HG02759 (cell line): ENCODE data around the gene GNGT2.

Source experiments
- ATAC-seq: cut with Tn5 transposase; IDR thresholded peaks from one replicate; pipeline ENCODE4 v1.9.1; 2021; ENCODE audit warnings: mild to moderate bottlenecking, moderate library complexity; ENCODE audit not compliant: unreplicated experiment

Gene GNGT2

DNA sequence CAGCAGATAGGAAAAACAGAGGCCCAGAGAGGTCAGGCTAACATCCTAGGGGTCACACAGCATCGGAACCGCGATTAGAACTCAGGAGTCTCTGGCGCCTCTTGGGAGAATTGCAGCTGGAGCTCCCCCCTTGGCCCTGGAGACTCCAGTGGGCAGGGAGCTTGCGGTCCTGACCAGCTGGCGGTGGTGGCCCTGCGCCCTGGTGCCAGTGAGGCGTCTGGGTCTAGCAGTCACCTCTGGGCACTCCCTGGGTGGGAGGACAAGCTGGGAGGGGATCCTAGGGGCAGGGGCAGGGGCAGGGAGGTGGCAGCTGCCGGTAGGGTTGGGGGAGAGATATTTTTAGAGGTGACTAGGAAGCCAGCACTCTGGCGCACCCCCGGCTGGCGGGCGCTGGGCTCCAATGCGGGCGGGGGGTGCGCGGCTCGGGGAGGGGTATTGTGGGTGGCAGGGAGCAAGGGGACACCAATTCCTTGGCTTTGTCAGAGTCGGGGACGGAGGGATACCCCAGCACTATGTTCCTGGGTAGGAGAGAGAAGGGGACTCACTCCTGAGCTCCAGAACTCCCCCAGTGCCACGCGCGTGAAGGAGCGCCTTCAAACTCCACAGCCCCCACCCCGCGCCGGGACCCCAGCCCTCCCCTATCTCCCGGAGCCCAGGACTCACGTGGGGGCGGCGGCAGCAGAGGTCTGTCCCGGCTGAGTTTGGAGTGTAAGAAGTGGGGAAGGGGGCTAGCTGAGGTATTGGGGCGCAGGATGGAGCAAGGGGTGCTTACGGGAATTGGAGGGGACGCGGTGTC lies 19.6 kb upstream of the GNGT2 start:
- ATAC-seq = no peak

DNA sequence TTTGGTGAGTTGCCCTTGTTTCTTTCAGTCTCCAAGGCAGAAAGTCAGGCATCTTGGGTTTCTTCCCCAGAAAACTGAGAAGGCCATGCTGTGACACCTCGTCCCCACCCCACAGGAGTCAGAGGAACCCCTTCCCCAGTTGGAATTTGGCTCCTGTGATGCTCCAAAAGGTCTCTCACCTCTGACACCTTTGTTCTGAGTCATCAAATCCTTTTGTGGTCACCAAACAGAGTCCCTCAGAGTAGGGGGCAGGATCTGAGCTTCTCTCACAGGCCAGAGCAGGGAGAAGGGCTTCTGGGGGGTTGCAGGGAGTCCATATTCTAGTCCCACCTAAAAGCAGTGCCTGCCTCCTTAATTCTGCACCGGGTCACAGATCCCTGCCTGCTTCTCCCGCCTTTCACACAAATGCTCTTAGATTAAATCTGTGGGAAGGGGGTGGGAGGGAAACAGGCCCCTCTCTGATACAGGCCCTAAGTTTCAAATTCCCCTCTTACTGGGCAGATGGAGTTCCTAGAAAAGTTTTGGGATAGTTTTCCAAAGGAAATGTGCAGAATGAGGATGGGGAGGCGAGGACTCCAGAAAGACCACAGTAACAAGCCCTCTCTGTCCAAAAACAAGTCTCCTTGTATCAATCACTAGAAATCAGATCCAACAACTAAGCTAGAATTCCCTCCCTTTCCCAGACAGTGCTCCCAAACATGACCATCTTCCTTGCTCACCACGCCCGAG lies 18.9 kb upstream of the GNGT2 start:
- no peak for ATAC-seq

DNA sequence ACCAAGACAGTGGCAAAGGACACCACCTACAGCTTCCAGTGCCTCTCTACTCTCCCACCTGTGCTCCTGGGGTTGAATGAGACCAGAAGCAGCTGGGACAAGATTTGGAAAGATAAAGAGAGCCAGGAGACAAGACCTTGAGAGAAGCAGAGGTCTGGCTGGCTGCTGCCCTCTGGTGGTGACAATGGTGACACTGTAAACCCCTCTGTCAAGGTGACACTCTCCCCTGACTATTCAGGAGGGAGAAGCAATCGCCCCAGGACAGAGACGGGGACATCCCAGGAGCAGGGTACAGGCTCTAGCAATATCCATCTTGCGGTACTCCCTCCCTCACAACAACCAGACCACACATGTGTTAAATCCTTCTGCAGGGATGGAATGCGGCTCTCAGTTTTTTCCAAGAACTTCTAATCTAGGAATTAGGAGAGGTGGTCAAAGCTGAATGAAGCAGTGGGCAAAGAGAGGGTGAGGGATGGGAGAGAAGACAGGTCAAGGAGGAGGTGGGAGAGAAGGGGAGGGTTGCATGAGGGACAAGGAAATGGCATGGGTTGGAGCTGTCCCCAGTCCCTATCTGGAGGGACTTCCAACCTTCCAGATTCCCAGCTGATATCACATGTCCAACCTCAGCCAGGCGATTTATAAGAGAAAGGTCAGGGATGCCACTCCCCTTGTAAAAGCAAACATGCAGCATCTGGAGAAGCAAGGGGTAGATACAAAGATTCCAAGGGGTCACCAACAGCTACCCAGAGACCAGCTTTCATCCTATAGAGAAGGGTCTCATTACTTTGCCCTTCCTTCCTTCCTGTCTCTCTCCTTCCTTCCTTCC lies 17.3 kb upstream of the GNGT2 start:
- ATAC-seq = no peak

DNA sequence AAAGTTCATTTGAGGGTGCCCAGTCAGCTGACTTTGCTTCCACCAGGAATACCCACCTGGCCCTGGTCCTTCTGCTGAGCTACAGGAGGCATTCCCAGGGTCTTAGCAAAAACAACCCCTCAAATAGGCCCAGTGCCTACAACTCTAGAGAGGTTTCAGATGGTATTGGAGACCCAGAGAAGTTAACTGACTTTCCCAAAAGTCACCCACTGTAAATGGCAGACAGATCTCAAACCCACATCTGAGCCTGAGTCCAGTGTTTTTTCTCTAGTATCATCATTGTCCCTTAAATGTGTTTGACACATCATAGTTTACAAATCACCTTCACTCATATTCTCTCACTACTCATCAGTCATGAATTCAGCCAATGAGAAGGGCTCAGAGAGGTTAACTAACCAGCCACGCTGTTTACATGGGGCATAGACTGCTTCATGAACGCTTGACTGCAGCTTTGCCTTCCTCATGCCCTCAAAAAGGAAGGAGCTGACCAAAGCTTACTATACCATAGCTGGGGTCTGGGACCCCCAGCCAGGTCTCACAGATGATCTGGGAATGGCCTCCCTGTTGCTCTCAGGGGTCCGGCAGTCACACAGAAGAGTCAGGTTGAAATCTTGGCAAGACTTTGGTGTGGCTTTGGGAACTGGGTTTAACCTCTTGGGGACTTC lies 16.5 kb upstream of the GNGT2 start:
- no peak for ATAC-seq

DNA sequence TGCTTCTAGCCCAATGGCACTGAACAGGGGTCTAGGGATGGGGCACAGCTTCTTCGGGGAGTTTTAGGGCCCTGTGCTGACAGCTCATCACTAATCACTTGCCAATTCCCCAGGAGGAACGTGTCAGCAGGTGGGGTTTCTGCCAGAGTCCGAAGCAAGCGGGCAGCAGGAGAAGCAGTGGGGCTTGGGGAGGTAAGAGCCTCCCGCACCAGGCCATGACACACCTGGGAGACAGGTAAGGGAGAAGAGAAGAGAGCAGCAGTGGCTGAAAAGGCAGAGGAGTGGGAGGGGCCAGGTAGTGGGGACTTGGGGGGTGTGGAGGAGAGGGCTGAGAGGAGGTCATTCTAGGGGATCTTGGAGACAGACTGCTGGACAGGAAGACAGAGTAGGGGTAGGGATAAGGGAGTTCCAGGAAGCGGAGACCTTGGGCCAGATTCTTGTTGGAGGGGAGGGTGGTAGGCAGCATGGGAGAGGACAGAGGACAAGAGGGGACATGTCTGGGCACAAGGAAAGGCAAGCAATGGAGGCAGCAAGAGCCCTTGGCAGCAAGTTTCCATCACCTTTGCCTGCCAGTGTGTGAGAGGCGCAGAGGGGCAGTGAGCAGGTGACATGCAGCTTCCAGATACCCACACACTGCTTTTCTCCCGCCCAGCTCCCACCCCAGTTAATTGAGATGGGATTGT lies 15.3 kb upstream of the GNGT2 start:
- no peak for ATAC-seq

DNA sequence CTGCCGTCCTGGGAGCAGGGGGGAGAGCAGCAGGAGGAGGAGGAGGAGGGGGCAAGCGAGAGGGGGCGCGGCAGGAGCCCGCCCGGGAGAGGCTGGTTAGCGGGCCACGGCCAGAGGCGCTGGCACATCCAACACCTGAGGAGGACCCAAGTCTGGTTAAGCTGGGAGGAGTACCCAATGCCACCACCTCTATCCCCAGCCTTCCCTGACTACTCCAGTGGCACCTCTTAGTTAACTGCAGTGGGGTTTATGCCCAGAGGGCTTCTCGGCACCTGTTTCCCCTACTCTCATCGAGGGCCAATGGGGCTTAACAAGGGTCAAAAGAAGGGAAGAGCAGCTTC lies 14.6 kb upstream of the GNGT2 start:
- no peak for ATAC-seq

DNA sequence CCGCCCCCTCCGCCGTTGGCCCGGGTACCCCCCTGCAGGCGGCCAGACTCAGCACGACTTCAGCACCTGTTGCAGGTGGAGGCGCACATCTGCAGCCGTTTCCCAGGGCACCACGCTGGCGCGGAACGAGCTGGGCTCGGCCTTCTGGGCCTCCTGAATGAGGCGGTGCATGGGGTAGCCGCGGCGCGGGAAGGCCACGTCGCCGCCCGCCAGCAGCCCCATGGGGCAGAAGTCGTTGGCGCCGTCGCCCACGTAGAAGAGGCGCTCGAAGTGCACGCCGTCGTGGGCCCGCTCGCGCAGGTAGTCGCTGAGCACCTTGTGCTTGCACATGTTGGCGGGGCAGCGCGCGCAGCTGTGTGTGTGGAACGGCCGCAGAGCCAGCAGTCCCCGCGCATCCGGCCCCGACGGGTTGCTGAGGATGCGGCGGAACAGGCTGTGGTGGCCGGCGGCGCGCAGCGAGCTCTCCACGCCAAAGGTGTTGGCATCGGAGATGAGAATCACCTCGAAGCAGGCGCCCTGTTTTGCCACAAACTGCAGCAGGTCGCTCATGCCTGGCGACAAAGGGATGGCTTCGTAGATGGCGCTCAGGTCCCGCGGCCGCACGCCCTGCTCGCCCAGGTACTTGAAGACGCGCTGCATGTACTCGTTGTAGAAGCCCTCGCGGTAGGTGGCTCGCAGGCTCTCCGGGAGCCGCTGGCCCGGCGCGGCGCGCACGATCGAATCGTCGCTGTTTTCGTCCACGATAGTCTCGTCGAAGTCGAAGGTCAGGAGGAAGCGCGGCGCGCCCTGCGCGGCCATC lies 14.0 kb upstream of the GNGT2 start:
- ATAC-seq = no peak

DNA sequence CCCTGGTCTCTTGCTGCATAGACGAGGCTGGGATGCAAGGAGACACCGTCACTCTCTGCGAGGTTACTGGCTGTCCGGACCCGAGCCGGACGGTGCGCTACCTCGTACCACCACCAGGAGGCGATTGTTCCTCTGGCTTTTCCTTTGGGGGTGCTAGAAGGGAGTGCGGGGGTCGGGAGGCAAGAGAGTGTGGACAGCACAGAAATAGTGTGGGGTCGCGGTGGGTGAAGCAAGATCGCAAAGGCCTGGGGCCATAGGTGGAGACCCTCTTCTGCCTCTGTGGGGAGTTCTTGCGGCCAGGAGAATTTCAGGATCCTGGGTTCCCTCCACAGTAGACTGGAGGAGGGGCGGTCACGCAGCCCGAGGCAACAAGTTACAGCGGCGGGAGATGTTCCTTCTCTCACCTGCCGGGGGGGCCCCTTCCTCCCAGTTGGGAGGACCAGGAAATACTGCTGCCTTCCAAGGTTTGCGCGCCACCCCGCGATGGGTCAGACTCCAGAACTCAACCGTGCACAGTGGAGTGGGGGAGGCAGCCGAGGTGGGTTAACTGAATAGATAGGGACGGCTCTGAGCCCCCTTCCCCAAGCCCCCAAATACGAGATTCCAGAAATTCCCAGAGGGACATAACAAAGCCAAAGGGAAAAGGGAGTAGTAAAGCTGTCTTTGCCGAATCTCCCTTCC lies 13.3 kb upstream of the GNGT2 start:
- no peak for ATAC-seq

DNA sequence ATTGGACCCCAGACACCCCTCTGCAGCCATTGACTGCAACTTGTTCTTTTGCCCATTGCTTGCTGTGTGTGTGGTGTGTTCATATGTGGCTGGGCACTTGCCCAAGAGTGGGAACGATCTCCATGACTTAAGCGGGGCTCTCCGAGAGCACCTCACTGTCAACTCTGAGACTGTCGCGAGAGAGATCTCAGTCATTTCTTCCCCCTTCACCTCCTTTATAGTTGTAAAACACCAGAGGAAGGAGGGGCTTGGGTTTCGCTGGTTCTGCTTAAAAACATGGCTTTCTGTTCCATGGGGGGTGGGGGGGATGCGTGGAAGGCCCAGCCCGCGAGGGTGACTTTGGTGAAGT lies 12.8 kb upstream of the GNGT2 start:
- no peak for ATAC-seq

DNA sequence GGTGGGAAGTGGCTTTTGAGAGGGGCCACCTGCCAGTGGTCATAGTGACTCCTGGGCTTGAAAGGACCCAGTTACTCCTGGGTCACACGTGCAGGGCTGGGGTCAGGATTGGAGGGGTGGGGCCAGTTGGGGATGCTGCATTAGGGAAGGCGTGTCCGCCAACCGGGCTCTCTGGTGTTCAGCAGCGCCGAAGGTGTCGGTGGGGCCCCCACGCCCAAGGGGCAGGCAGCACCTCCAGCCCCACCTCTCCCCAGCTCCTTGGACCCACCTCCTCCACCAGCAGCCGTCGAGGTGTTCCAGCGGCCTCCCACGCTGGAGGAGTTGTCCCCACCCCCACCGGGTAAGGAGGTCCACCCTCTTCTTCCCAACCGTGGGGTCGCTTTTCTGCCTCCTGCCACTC lies 9.6 kb upstream of the GNGT2 start:
- ATAC-seq = no peak

DNA sequence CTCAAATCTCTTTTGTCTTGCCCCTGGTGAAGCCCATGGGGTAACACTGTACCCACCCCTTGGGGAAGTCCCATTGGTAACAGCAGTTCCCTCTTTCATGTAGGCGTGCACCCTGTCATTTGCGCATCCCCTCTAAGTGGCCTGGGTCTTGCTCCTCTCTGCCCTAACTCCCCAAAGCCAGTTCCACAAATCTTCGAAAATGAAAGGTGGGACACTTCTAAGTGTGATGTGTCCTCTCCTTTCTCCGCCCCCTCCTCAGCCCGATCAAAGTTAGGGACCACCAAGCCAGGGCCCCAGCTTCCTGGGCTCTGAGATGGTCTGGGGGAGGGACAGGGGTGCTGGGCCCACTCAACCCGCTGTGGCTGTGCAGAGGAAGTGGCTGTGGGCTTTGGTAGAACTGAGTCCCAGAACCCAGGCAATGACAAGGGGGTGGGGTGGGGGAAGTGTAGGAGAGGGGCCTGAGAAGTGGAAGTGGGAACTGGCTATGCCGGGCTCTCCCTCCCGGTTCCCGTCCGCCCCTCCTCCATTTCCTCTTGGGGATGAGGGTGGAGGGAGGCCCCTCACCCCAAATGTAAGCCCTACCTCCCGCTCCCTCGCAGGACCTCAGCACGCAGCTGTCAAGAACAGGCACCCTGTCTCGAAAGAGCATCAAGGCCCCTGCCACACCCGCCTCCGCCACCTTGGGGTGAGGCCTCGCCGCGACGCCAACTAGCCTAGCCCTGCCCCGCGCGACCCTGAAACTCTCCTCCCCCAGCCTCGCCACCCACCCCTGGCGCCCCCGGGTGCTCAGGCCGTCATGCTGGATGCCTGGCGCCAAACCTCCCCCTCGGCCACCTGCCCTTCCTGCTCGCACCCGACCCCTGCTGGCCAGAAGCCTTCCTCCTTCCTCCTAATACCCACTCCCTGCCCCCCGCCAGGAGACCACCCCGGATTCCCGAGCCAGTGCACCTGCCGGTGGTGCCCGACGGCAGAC lies 8.9 kb upstream of the GNGT2 start:
- no peak for ATAC-seq

DNA sequence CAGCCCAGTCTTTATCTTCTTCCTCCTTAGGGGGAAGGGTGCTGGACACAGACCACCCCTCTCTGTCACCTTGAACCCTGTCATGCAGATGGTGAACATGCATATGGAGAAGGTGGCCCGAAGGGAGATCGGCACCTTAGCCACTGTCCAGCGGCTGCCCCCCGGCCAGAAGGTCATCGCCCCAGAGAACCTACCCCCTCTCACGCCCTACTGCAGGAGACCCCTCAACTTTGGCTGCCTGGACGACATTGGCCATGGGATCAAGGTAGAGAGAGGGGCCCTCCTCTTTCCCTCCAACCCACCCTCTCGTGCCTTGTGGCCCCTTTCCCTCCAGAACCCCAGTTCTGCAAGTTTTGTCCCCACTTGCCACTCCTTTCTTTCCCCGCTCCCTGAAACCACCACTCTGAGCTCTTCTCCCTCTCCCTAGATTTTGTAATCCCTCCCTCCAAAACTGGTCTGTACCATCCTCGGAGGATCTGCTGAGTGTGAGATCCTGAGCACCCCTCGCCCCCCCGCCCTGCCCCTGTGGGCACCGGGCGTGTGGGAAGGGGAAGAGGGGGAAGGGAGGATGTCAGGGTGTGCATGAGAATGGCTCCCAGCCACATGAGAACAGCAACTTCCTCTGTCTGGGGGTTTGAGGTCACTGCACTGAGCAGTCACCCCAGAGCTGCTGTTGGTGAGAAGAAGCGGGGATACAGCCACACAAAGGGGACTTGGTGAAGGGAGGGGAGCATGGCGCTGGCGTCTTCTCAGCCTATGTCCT lies 7.5 kb upstream of the GNGT2 start:
- peak; percentile 56 for ATAC-seq

DNA sequence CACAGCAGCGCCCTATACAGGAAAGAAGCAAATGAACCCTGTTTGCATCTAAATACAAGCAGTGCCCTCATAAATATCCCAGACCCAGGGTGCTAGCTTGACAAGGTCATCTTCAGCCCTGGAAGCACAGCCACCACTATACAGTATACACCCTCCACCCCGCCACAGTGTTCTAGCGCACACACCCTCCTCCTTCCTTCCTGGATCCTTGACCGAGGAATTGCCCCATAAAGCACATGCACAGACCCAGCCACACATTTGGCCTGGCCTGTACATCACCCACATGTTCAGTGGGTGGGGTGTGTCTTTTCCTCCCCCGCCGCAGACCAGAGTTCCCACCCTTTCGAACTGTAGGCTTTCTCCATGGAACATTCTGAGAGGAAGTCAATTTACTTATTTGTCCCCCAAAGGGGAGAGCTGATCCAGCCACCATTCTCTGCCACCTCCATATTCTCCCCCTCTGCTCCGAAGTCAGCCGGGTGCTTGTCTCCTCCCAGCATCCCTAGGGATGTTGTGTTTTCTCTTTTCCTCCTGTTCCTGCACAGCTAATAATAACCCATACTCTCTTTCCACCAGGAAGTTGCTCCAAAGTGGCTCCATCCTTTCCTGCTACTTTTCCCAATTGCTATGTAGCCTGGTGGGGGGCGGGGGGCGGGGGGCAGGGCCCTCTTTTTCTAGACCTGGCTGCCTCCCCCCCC lies 6.7 kb upstream of the GNGT2 start:
- no peak for ATAC-seq

DNA sequence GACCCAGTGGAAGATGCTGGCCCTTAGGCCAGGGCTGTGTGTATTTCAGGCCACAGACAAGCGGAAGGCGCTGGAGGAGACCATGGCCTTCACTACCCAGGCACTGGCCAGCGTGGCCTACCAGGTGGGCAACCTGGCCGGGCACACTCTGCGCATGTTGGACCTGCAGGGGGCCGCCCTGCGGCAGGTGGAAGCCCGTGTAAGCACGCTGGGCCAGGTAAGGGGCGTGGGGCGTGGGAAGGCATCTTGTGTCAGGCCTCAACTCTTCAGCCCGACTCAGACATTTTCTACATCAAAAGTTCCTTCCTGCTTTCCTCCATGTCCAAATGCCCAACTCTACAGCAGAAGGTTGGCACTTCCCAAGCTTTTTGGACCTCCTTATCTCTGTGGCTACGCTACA lies 6.1 kb upstream of the GNGT2 start:
- no peak for ATAC-seq

DNA sequence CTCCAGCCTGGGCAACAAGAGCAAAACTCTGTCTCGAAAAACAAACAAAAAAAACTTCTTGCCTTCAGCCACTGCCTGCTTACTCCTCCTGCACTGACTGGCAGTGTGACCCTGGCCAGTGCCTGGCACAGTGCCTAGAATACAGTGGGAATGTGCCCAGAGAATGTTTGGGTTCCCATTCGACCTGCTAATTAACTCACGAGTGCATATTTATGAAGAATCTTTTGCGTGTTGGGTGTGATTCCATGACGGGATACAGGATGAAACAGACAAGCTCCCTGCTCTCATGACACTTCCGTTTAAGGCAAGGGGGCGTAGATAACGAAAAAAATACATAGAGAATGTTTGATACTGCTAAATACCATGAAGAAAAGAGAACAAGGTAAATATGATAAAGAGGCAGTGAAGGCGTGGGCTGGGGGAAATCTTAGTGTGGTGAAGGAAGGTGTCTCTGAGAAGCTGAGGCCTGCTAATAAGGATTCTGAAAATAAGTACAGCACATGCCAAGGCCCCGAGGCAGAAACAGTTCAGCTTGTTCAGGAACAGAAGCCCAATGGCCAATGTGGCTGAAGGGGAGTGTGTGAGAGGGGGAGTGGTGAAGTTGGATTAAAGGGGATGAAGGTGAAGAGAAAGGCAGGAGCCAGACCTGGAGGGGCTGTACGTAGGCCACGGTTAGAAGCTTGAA lies 4.4 kb upstream of the GNGT2 start:
- ATAC-seq = no peak

DNA sequence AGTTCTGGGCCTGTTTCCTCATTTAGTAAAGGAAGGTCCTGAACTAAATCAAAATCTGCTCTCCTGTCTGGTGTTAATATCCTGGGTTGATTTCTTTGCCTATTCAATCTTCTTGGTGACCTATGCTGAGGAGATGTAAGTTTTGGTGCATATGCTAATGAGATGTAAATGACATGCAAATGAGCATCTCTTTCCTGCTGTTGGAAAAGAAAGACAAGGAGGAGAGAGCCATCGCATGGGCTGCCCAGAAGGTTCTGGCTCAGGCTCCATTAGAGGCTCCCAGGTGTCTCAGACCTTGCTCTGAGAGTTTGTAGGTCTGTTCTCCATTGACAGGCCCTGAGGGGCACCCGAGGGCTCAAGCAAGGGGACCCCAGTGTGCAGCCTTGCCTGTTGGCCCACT lies 3.5 kb upstream of the GNGT2 start:
- no peak for ATAC-seq
